ENCODE data around the gene URB2. TPM values are rescaled to one million over a fixed set of nuclear protein-coding genes. Genes with fewer than 3 reads are reported as not detected.

The URB2 gene
- total RNA-seq, 1 experiment from 2014 or later = 53.2 TPM

- no peak for DNase-seq
- Mint-ChIP-seq H3K9me3 (no peaks in the 10 kb centered on the region), H3K27ac (no peak overlapping the region), H3K4me3 (no peak overlapping the region), H3K4me1 (peaks cover 8 to 12% of the 10 kb centered on the region in 2 experiments), H3K27me3 (ENCODE audit: low read depth) (no peaks in the 10 kb centered on the region), H3K36me3 (ENCODE audit: insufficient read depth in 1 of 3, low read depth in 3 of 3) (peaks cover 4 to 16% (median 9%) of the 10 kb centered on the region in 3 experiments; a peak in 5 of 7 replicates)
- Histone ChIP-seq H4K5ac (ENCODE audit: insufficient read length, low read depth, low read length) (no peak overlapping the region), H3K18ac (ENCODE audit: insufficient read length, low read depth, low read length) (no peak overlapping the region), H2BK15ac (ENCODE audit: low read depth, low read length) (no peak overlapping the region), H3T11ph (ENCODE audit: low read length) (no peak overlapping the region), H2BK120ac (ENCODE audit: low read depth, low read length, poor library complexity, severe bottlenecking) (no peak overlapping the region), H4K91ac (ENCODE audit: insufficient read length, low read depth, low read length) (no peak overlapping the region), H3K4me1 (ENCODE audit: insufficient read depth, low read length) (no peaks in the 10 kb centered on the region), H2AK5ac (ENCODE audit: insufficient read length, low read length) (no peak overlapping the region), H2AFZ (ENCODE audit: low read length) (no peak overlapping the region), H3K27me3 (ENCODE audit: insufficient read depth, low read length) (no peaks in the 10 kb centered on the region), H3K79me1 (ENCODE audit: insufficient read depth, low read depth, low read length, poor library complexity, severe bottlenecking) (peaks cover 3% of the 10 kb centered on the region), H2BK20ac (ENCODE audit: low read depth, low read length, poor library complexity, severe bottlenecking) (no peak overlapping the region), H3K14ac (ENCODE audit: insufficient read depth, low read length) (no peak overlapping the region), H3K9me3 (ENCODE audit: control insufficient read depth, low read depth, low read length) (no peaks in the 10 kb centered on the region), H2BK12ac (ENCODE audit: insufficient read length, low read depth, low read length) (no peak overlapping the region), H4K8ac (replicated peaks; ENCODE audit: insufficient read length, low read depth, low read length) (no peak overlapping the region), H3K23me2 (ENCODE audit: insufficient read length, low read depth, low read length, poor library complexity, severe bottlenecking) (no peaks in the 10 kb centered on the region), H3K9ac (ENCODE audit: extremely low read depth, insufficient read length, low read length) (no peak overlapping the region), H3K4me2 (ENCODE audit: insufficient read depth, insufficient read length, low read length) (no peak overlapping the region), H4K20me1 (ENCODE audit: control insufficient read depth, insufficient read depth, insufficient read length) (no peaks in the 10 kb centered on the region), H2BK5ac (ENCODE audit: insufficient read length, low read length) (no peak overlapping the region), H3K27ac (ENCODE audit: insufficient read length, low read depth, low read length) (no peak overlapping the region), H3K23ac (ENCODE audit: insufficient read length, low read depth, low read length) (no peak overlapping the region), H3K56ac (ENCODE audit: insufficient read length, low read depth, low read length) (no peak overlapping the region), H3K4ac (ENCODE audit: low read depth, low read length) (no peak overlapping the region), H3K79me2 (ENCODE audit: insufficient read depth, low read length) (peaks cover 3% of the 10 kb centered on the region; the same call in 1 of the 2 replicates)
- no CpG with 5 or more reads among the region's 11 CpGs for WGBS (ENCODE audit: extremely low coverage, insufficient read length, low lambda C conversion rate)
- no peak for TF ChIP-seq CTCF (conservative IDR thresholded peaks at IDR 0.05)
Measured at GRCh38 chr1:229617351-229618100, 8.5 kb upstream of the URB2 start.

Measured in H9 (cell line).